SK-N-SH (cell line): ENCODE data around the gene NSUN2. TPM values are rescaled to one million over a fixed set of nuclear protein-coding genes. Genes with fewer than 3 reads are reported as not detected.

Experiments
- CTCF ChIA-PET: fragments of 300-600, 350-600 bp; formaldehyde crosslinking; extraction: SDS; loops from one replicate; lab custom pipeline; 2021; lab: Yijun Ruan, JAX
- POLR2A ChIA-PET: fragments of 350-600 bp; sonication (Branson Sonifier 250); formaldehyde crosslinking; extraction: SDS; loops from one replicate; lab custom pipeline; 2020; ENCODE audit warnings: antibody characterized with exemption, inconsistent platforms; lab: Yijun Ruan, JAX
- DNase-seq: peaks from one replicate; pipeline ENCODE4 v3.0.0; 2012
- H2AFZ ChIP-seq: fragments of 200-600 bp; sonication (generic); 2 replicates; pipeline ENCODE4 v1.8.1; 2016; ENCODE audit warnings: antibody characterized with exemption, mild to moderate bottlenecking, low read depth
- H3F3A ChIP-seq: fragments of 200-600 bp; sonication (generic); replicated peaks from 2 replicates; pipeline ENCODE3; 2016; ENCODE audit warnings: antibody characterized with exemption, mild to moderate bottlenecking; ENCODE audit not compliant: insufficient read depth
- H3K27ac ChIP-seq, 2 experiments: fragments of 200-500 bp in 1 of 2; fragments of 200-600 bp in 1 of 2; sonication (Bioruptor generic) in 1 of 2; sonication (generic), shearing (Covaris generic) in 1 of 2; 2 replicates each; pipeline versions ENCODE4 v1.5.1 to v1.6.1; 2014 to 2016; ENCODE audit warnings: low read depth in 2 of 2, inconsistent platforms in 1 of 2, low read length in 1 of 2, mild to moderate bottlenecking in 1 of 2, mixed read lengths in 1 of 2
- H3K27me3 ChIP-seq: fragments of 200-600 bp; sonication (generic), shearing (Covaris generic); 2 replicates; pipeline ENCODE4 v1.6.1; 2016; ENCODE audit warnings: mixed run types; ENCODE audit not compliant: insufficient read depth
- H3K36me3 ChIP-seq, 2 experiments: fragments of 200-500 bp in 1 of 2; fragments of 200-600 bp in 1 of 2; sonication (Bioruptor generic) in 1 of 2; sonication (generic) in 1 of 2; replicated peaks in 1 of 2; 2 replicates each; pipeline versions ENCODE3 to v1.5.1; 2014 to 2016; ENCODE audit warnings: low read length in 1 of 2, mild to moderate bottlenecking in 1 of 2; ENCODE audit not compliant: insufficient read depth in 2 of 2, control insufficient read depth in 1 of 2
- H3K4me1 ChIP-seq, 2 experiments: fragments of 200-500 bp in 1 of 2; fragments of 200-600 bp in 1 of 2; sonication (Bioruptor generic) in 1 of 2; sonication (generic), shearing (Covaris generic) in 1 of 2; 2 replicates each; pipeline versions ENCODE4 v1.5.1 to v1.6.1; 2014 to 2016; ENCODE audit warnings: low read depth in 1 of 2, low read length in 1 of 2, mixed run types in 1 of 2; ENCODE audit not compliant: insufficient read depth in 2 of 2, control insufficient read depth in 1 of 2
- H3K4me2 ChIP-seq: fragments of 200-600 bp; sonication (generic), shearing (Covaris generic); 2 replicates; pipeline ENCODE4 v1.6.1; 2017; ENCODE audit warnings: mixed run types
- H3K4me3 ChIP-seq, 2 experiments: fragments of 200-500 bp in 1 of 2; fragments of 200-600 bp in 1 of 2; sonication (Bioruptor generic) in 1 of 2; sonication (generic), shearing (Covaris generic) in 1 of 2; 2 replicates each; pipeline versions ENCODE4 v1.5.1 to v1.8.1; 2014 to 2016; ENCODE audit warnings: low read depth in 2 of 2, inconsistent platforms in 1 of 2, low read length in 1 of 2, mild to moderate bottlenecking in 1 of 2, mixed read lengths in 1 of 2, moderate library complexity in 1 of 2
- H3K79me2 ChIP-seq: fragments of 200-600 bp; sonication (generic); 2 replicates; pipeline ENCODE4 v1.8.1; 2017; ENCODE audit warnings: mild to moderate bottlenecking; ENCODE audit not compliant: insufficient read depth
- H3K9ac ChIP-seq: fragments of 200-600 bp; sonication (generic); 2 replicates; pipeline ENCODE4 v1.6.1; 2017; ENCODE audit warnings: mixed run types
- H3K9me2 ChIP-seq: fragments of 200-600 bp; sonication (generic); 2 replicates; pipeline ENCODE4 v1.6.1; 2017; ENCODE audit warnings: mixed run types
- H3K9me3 ChIP-seq: fragments of 200-600 bp; sonication (generic); 2 replicates; pipeline ENCODE4 v1.6.1; 2017; ENCODE audit warnings: mixed run types, mild to moderate bottlenecking, moderate library complexity
- H4K20me1 ChIP-seq: fragments of 200-600 bp; sonication (generic); 2 replicates; pipeline ENCODE4 v1.6.1; 2017; ENCODE audit warnings: mild to moderate bottlenecking, mixed run types; ENCODE audit not compliant: insufficient read depth
- ELF1 ChIP-seq: IDR thresholded peaks from 2 replicates; pipeline ENCODE4 v1.4.0; 2012
- EZH2phosphoT487 ChIP-seq: fragments of 200-600 bp; sonication (generic); IDR thresholded peaks from 2 replicates; pipeline ENCODE4 v1.6.1; 2017; ENCODE audit warnings: low read depth, mixed run types, mild to moderate bottlenecking, antibody characterized with exemption, moderate library complexity, borderline replicate concordance
- JUND ChIP-seq: IDR thresholded peaks from 2 replicates; pipeline ENCODE4 v1.4.0; 2012
- NRF1 ChIP-seq: IDR thresholded peaks from 2 replicates; pipeline ENCODE4 v1.6.1; 2012; ENCODE audit warnings: low read depth, mild to moderate bottlenecking, low read length
- RAD21 ChIP-seq: IDR thresholded peaks from 2 replicates; pipeline ENCODE4 v1.6.1; 2012; ENCODE audit warnings: mild to moderate bottlenecking, low read length
- RCOR1 ChIP-seq: fragments of 150-350 bp; IDR thresholded peaks from 2 replicates; pipeline ENCODE4 v1.6.1; 2017; ENCODE audit warnings: antibody characterized with exemption, low read length
- SMC3 ChIP-seq: IDR thresholded peaks from 2 replicates; pipeline ENCODE4 v1.6.1; 2012; ENCODE audit warnings: low read depth, low read length, improper control_type of control experiment
- TAF1 ChIP-seq: IDR thresholded peaks from 2 replicates; pipeline ENCODE4 v1.6.1; 2012; ENCODE audit warnings: low read depth, mild to moderate bottlenecking, low read length, moderate library complexity, borderline replicate concordance
- YY1 ChIP-seq: IDR thresholded peaks from 2 replicates; pipeline ENCODE4 v1.4.0; 2012; ENCODE audit warnings: low read depth, mild to moderate bottlenecking
- WGBS: methylation state at CpG from one replicate; pipeline ENCODE4 v1.1.6; 2017; ENCODE audit warnings: low lambda C conversion rate; 5-methylcytosine and 5-hydroxymethylcytosine counted together
- polyA plus RNA-seq, 3 experiments: library from polyadenylated mRNA; depleted of rRNA; stranded (reverse); fragments of >200 nt; gene quantifications; 2 replicates each; pipeline ENCODE4 v1.2.3, GENCODE V29; 2012
- TF ChIP-seq, protein P1 (sequence below): IDR thresholded peaks from 2 replicates; pipeline ENCODE4 v1.6.1; 2012; ENCODE audit warnings: mild to moderate bottlenecking, low read depth, low read length, moderate library complexity
- TF ChIP-seq, protein P2 (sequence below): IDR thresholded peaks from 2 replicates; pipeline ENCODE4 v1.4.0; 2012; ENCODE audit warnings: low read depth

NSUN2 gene
- polyA plus RNA-seq, 1 of the 3 experiments (the other 2 are of a cell fraction), result 78.9 TPM

GRCh38 chr5:6634306-6634705 lies 1.5 kb upstream of the NSUN2 start (continued):
- TF ChIP-seq, protein P1, sequence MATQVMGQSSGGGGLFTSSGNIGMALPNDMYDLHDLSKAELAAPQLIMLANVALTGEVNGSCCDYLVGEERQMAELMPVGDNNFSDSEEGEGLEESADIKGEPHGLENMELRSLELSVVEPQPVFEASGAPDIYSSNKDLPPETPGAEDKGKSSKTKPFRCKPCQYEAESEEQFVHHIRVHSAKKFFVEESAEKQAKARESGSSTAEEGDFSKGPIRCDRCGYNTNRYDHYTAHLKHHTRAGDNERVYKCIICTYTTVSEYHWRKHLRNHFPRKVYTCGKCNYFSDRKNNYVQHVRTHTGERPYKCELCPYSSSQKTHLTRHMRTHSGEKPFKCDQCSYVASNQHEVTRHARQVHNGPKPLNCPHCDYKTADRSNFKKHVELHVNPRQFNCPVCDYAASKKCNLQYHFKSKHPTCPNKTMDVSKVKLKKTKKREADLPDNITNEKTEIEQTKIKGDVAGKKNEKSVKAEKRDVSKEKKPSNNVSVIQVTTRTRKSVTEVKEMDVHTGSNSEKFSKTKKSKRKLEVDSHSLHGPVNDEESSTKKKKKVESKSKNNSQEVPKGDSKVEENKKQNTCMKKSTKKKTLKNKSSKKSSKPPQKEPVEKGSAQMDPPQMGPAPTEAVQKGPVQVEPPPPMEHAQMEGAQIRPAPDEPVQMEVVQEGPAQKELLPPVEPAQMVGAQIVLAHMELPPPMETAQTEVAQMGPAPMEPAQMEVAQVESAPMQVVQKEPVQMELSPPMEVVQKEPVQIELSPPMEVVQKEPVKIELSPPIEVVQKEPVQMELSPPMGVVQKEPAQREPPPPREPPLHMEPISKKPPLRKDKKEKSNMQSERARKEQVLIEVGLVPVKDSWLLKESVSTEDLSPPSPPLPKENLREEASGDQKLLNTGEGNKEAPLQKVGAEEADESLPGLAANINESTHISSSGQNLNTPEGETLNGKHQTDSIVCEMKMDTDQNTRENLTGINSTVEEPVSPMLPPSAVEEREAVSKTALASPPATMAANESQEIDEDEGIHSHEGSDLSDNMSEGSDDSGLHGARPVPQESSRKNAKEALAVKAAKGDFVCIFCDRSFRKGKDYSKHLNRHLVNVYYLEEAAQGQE, result no peak
- TF ChIP-seq SMC3 (no peak), NRF1 (no peak)
- TF ChIP-seq, all 33 proteins: peak for 0

- POLR2A ChIA-PET, result interaction anchor here (0.6 to 1.0 kb wide), 4 partner anchors 79 to 1212 kb away, joined by 3 to 6 read pairs (median 4); partner anchors contain the start of genes MED10 and TENT4A
- WGBS, result 1% methylated on average over 21 of the region's 75 CpGs
- H3K4me3 ChIP-seq, result peak overlapping the region; percentile 91 to 95
- peaks cover 92% of the 10 kb centered on the region for H3K79me2 ChIP-seq
- no peaks in the 10 kb centered on the region for H3F3A ChIP-seq
- peak overlapping the region; percentile 81 for H3K9ac ChIP-seq
- H3K9me3 ChIP-seq, result no peaks in the 10 kb centered on the region
- H3K36me3 ChIP-seq, result peaks cover 19 to 27% of the 10 kb centered on the region in 2 experiments
- peak overlapping the region; percentile 67 to 91; a peak in 3 of 4 replicates for H3K27ac ChIP-seq
- H2AFZ ChIP-seq, result peak overlapping the region; percentile 77
- peak overlapping the region; percentile 80 for H3K4me2 ChIP-seq
- H4K20me1 ChIP-seq, result peaks cover 27% of the 10 kb centered on the region
- H3K4me1 ChIP-seq, result peaks cover 5 to 22% of the 10 kb centered on the region in 2 experiments; a peak in 2 of 4 replicates
- H3K9me2 ChIP-seq, result no peaks in the 10 kb centered on the region
- TF ChIP-seq, protein P1, result no peak
- 0 out of 2 replicates have a peak, but pooled peaks have one; percentile 10 for TF ChIP-seq YY1
- 0 out of 2 replicates have a peak, but pooled peaks have one; percentile 8 for TF ChIP-seq SMC3
- no peak for TF ChIP-seq RCOR1
- no peak for TF ChIP-seq EZH2phosphoT487
- TF ChIP-seq TAF1, result peak; percentile 30; the same call in 1 of the 2 replicates
- TF ChIP-seq RAD21, result 0 out of 2 replicates have a peak, but pooled peaks have one; percentile 3
- no peak for TF ChIP-seq JUND
- no peak for TF ChIP-seq ELF1
- TF ChIP-seq, protein P2, sequence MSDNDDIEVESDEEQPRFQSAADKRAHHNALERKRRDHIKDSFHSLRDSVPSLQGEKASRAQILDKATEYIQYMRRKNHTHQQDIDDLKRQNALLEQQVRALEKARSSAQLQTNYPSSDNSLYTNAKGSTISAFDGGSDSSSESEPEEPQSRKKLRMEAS, result peak; percentile 32; the same call in 1 of the 2 replicates
- TF ChIP-seq, all 33 proteins: peak for 5
- peak; percentile 70 for DNase-seq
- CTCF ChIA-PET, result interaction anchor here (0.6 to 1.6 kb wide), 7 partner anchors 15 to 133 kb away, joined by 3 to 5 read pairs (median 3); no protein-coding TSS in a partner anchor
- H3K27me3 ChIP-seq, result no peaks in the 10 kb centered on the region
Observed at GRCh38 chr5:6633469-6634245, 813 bp upstream of the NSUN2 start.
